Measurements from ENCODE around the gene RAPGEF2. TPM values are rescaled to one million over a fixed set of nuclear protein-coding genes. Genes with fewer than 3 reads are reported as not detected.
A peak's percentile ranks its signal among the peaks of the same experiment; 100 is the strongest.

The RAPGEF2 gene
- total RNA-seq, 1 experiment from 2014 or later = 21.9 TPM

DNA sequence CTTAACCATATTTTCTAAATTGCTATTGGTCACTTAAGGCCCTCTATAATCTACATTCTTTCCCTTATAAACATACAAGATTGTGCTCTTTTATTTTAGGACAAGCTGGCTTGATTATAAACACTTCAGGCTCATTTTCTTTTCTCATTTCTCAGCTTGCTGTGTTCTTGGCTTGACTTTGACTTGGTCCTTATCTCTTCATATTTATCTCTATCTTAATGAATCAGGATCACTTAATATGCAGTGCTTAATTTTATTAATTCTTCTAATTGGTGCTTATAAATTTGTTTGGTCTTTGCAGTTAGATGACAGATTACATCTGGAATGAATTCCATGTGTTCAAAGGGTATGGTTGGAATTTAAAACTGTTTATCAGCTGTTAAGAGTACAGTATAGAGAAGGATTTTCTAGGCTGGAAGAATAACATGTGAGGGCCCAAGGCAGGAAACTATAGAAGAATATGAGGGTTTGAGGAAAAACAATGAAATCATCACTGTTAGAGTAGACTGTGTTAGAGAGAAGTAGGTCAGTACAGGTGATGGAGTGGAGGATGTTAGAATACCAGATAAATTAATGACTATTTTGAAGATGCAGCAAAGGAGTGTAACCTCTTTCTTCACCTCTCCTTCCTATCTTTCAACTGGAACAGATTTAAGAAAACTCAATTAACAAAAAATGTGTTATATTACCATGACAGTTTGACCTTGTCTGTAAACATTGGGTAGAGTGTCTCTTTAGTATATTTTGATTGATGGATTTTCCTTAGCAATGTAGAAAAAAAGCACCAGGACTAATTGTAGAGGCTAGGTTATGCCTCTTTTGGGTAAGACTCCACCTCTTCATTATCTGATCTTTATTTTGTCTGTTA, 169.6 kb downstream of the RAPGEF2 start:
- DNase-seq (ENCODE audit: low read depth) = no peak

GRCh38 chr4:159273141-159273438, 170.2 kb downstream of the RAPGEF2 start:
- DNase-seq (ENCODE audit: low read depth) = peak; percentile 28

GRCh38 chr4:159273841-159274240, 171.0 kb downstream of the RAPGEF2 start:
- no peak for DNase-seq (ENCODE audit: low read depth)

- peak; percentile 25 for DNase-seq (ENCODE audit: low read depth)
Observed at GRCh38 chr4:159278399-159278798, 175.5 kb downstream of the RAPGEF2 start.

DNA sequence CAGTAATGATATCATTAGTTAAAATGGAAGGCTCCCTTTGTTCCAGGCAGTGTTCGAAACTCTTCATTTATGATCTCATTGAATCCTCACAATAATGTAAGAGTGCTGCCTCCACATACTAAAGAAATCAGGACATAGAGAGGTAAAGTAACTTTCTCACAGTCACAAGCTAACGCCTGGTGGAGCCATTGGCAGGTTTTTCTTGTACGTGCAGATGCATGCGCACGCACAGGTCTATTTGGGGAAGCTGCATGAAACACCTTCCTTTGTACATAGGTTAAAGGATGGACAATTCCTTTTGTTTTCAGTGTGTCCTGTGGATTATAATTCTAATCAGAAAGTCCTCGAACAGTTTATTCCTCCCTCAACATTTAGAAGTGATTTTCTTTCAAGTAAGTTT, 176.2 kb downstream of the RAPGEF2 start:
- DNase-seq (ENCODE audit: low read depth) = no peak

DNA sequence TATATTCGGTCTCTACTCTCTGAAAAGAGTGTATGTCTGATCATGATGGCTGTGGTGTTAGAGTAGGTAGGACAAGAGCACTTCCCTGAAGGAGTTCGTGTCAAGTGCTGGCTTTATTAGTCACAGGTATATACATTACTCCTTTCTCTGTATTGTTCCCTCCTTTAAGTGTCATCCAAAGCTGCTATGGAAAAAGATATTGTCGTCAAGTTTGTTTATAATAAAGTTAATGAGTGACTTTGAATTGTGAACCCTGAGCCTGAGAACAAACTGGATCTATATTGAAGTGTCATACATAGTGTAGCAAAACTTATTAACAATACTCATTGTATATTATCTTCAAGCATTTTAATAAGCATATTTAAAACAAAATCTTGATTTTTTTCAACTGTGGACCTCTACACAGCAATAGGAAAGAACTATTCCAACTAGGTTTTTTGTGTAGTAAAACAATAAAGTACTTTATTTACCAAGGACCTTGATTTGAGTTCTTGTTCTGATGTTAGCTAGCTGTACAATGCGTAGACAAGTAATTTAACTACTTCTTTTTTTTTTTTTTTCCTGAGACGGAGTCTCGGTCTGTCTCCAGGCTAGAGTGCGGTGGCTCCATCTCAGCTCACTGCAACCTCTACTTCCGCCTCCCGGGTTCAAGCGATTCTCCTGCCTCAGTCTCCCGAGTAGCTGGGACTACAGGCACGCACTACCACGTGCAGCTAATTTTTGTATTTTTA, 177.7 kb downstream of the RAPGEF2 start:
- no peak for DNase-seq (ENCODE audit: low read depth)

DNA sequence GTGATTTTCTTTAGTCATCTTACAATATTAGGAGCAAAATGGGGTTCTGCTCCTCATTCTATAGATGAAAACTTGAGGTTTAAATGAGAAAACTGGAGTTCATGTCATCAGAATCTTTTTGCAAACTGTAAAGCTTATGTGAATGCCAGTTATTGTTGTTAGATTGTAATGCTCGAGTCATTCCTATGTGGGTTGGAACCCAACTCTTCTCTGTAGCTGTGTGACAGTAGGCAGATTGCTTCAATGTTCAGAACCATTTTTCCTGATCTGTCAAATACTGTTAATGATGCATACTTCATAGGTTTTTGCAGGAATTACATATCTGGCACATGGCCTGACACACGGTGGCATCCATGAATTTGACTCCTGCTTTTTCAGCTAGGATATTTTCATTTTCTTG, 178.9 kb downstream of the RAPGEF2 start:
- peak; percentile 50 for DNase-seq (ENCODE audit: low read depth)

GRCh38 chr4:159282329-159282728, 179.4 kb downstream of the RAPGEF2 start:
- no peak for DNase-seq (ENCODE audit: low read depth)

GRCh38 chr4:159282944-159283343, 180.1 kb downstream of the RAPGEF2 start:
- DNase-seq (ENCODE audit: low read depth) = no peak

GRCh38 chr4:159283696-159284095, 180.8 kb downstream of the RAPGEF2 start:
- DNase-seq (ENCODE audit: low read depth) = peak; percentile 75

DNA sequence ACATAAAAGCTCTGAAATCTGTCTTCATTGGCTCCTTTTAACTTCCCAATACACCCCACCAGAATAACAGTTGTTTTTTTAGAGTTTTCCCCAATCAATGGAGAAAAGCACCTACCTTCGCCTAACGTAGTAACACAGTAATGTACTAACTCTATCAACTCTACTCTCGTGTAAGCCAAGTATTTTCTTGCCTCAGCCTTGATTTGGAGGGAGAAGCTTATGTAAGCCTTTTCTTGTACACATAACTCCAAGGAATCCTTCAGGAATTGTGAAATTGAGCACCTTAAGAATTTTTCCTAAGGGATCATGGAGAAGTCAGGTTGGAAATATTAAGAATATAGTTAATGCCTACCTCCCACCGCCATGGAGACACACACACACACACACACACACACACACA, 181.2 kb downstream of the RAPGEF2 start:
- no peak for DNase-seq (ENCODE audit: low read depth)

DNA sequence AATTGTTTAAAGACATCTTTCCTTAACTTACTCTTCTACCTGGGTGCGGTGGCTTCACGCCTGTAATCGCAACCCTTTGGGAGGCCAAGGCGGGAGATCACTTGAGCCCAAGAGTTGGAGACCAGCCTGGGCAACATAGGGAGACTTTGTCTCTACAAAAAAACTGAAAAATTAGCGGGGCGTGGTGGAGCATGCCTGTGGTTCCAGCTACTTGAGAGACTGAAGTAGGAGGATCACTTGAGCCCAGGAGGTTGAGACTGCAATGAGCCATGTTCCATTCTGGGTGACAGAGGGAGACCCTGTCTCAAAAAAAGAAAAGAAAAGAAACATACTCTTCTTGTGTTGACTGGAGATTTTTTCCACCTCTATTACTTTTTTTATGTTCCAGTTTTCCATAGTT, 181.9 kb downstream of the RAPGEF2 start:
- no peak for DNase-seq (ENCODE audit: low read depth)

GRCh38 chr4:159287767-159288166, 184.9 kb downstream of the RAPGEF2 start:
- no peak for DNase-seq (ENCODE audit: low read depth)

DNA sequence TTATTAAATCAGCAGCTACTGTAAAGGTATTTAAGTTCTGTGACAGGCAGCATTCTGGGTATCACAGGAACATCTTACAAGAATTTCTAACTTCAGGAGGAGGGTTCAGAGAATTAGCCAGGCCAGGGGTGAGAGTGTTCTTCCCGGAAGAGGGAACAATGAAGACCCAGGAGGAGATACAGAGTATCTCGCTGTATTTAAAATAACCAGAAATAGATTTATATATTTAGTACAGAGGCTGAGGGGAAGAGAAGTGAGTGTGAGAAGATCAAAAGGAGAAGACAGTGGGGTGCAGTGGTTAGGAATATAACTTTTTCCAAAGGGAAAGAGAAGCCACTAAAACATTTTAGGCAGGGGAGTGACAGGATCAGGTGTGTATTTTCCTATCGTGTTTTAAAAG, 186.8 kb downstream of the RAPGEF2 start:
- no peak for DNase-seq (ENCODE audit: low read depth)

DNA sequence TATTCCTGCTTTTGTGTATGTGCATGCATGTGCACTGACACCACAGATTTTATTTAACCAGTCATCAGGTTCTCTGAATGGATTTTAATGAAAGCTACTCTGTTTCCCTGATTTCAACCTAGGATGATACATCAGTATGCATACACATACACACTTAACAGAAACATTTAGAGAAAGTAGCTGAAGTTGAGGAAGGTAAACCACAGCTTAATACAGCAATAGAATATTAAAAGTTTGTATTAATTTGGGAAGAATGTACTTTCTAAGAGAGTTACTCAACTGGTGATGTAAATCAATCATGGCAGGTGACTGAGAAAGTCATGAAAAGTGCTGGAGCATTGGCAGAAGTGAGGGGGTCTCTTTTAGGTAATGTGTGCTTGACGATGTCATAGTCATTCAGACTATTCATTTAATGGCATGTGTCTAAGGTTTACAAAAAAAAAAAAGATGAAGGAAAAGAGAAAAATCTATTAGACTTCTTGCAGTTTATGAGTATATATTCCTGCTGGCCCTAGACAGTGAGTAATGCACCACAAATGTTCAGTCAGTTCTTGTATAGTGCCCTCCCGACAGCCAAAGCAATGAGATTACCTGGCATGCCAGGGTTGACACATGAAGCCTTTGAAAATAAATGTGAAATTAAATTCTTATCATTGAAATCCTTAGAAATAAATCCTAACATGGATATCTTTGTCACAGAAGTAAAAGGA, 187.6 kb downstream of the RAPGEF2 start:
- DNase-seq (ENCODE audit: low read depth) = peak; percentile 31

GRCh38 chr4:159291176-159291575, 188.3 kb downstream of the RAPGEF2 start:
- no peak for DNase-seq (ENCODE audit: low read depth)

DNA sequence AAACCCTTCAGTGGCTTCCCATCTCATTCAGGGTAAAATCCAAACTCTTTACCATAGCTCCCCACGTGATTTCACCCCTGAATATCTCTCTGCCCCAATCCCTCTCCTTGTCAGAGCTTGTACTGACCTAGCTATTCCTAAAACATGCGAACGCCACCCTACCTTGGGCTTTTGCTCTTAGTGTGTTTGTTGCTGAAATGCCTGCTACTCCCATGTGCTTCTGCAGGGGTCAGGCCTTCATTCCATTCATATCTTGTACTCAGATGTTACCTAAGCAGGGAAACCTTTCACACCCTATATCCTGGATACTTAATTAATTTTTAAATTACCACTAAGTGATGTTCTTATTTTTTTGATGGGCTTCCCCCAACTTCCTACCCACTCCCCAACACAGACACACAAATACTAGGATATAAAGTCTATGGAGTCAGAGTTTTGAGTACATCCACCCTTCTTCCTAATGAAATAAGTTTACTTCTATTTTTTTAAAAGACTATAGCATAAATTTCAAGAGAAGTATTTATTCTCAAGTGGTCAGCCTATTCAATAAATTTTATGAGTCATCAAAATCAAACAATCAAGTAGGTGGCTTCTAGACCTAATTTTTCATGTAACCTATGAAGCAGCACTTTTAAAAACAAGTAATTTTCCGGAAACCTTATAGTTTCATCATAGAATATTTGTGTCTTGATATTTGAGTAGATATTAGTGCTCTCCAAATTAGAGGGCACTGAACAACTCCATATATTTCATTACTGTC, 189.4 kb downstream of the RAPGEF2 start:
- DNase-seq (ENCODE audit: low read depth) = no peak

- no peak for DNase-seq (ENCODE audit: low read depth)
Observed at GRCh38 chr4:159293811-159294515, 191.1 kb downstream of the RAPGEF2 start.

DNA sequence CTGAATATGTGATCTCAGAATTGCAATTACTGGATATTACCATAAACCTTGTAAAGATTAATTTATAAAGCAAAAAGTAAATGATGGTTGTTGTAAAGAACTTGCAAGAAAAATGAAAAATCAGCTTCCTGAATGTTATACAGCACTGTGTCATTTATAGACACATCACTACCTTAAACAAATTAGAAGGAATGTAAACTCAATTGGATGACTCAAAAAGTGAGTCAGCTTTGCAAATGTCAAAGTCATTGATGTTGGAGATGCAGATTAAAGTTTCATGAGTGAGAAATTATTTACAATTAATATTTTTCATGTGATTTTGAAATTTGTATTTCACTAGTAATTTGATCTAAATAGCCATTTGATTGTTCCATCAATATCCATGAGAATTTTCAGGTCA, 193.2 kb downstream of the RAPGEF2 start:
- peak; percentile 32 for DNase-seq (ENCODE audit: low read depth)

DNA sequence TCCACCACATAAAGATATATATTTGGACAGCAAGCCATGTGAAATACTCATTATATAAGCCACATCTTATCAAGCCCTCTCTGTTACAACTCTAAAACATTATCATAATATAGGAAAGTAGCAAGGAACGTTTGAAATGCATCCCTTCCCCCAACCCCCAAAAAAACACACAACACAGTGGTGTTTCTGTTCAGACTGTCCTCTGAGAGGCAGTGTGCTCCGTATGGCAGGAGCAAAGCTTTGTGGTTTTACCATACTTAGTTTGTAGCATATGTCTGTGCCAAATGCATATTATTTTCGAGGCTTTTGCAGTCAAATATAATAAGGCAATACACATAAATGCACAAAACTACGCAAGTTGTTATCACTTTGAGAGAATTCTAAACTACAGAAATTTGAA, 194.2 kb downstream of the RAPGEF2 start:
- DNase-seq (ENCODE audit: low read depth) = no peak

DNA sequence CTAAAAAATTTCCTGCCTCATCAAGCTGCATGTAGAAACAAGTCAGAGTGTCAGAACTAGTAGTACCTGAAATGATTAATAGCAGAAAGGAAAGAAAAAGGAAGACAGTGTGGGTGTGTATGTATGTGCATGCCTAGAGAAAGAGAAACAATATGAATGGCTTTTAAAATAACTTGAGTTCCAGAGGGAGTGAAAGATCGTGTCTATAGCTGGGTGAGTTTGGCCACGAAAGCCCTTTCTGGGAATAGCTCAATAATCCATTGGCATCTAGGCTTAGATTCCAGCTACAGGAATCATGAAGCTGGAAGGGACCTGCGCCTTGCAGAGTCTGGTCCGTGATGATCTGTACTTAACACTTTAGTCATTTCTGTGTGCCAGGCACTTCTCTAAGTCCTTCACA, 195.6 kb downstream of the RAPGEF2 start:
- DNase-seq (ENCODE audit: low read depth) = peak; percentile 46

Data from LHCN-M2 (cell line).